NCI-H1105 (cell line): ENCODE results near the gene NHEJ1.
A peak's percentile ranks its signal among the peaks of the same experiment; 100 is the strongest.

Experiments
- DNase-seq: peaks from one replicate; lab custom pipeline; 2025; lab: John Stamatoyannopoulos, UW

The NHEJ1 gene

GRCh38 chr2:219087361-219087760 lies 73.3 kb downstream of the NHEJ1 start:
- DNase-seq, result no peak

- DNase-seq, result no peak
These were observed 74.4 kb downstream of the NHEJ1 start for GRCh38 chr2:219086196-219086595.

GRCh38 chr2:219084791-219085190 lies 75.8 kb downstream of the NHEJ1 start:
- DNase-seq, result no peak

GRCh38 chr2:219082332-219082958 lies 78.2 kb downstream of the NHEJ1 start:
- no peak for DNase-seq

GRCh38 chr2:219081701-219082331 lies 78.8 kb downstream of the NHEJ1 start:
- no peak for DNase-seq

GRCh38 chr2:219081096-219081495 lies 79.5 kb downstream of the NHEJ1 start:
- DNase-seq, result no peak

GRCh38 chr2:219079417-219079816 lies 81.2 kb downstream of the NHEJ1 start:
- DNase-seq, result no peak

GRCh38 chr2:219078951-219079350 lies 81.7 kb downstream of the NHEJ1 start:
- DNase-seq, result no peak

GRCh38 chr2:219078126-219078525 lies 82.5 kb downstream of the NHEJ1 start:
- no peak for DNase-seq

- no peak for DNase-seq
These were observed 84.4 kb downstream of the NHEJ1 start for GRCh38 chr2:219076253-219076652.

GRCh38 chr2:219073413-219074129 lies 87.0 kb downstream of the NHEJ1 start:
- peak; percentile 36 for DNase-seq

GRCh38 chr2:219072741-219073250 lies 87.8 kb downstream of the NHEJ1 start:
- no peak for DNase-seq

- no peak for DNase-seq
These were observed 89.3 kb downstream of the NHEJ1 start for GRCh38 chr2:219071131-219071816.

GRCh38 chr2:219065484-219065883 lies 95.1 kb downstream of the NHEJ1 start:
- DNase-seq, result no peak

- DNase-seq, result no peak
These were observed 98.5 kb downstream of the NHEJ1 start for GRCh38 chr2:219062081-219062480.

- DNase-seq, result peak; percentile 13
These were observed 99.5 kb downstream of the NHEJ1 start, which contains the start of gene IHH for GRCh38 chr2:219060821-219061791. Gene IHH (minus strand): TSS chr2:219060921. CDS start chr2:219060467, 454 bp downstream.

- DNase-seq, result no peak
These were observed 100.6 kb downstream of the NHEJ1 start for GRCh38 chr2:219059725-219060682.

- no peak for DNase-seq
These were observed 101.3 kb downstream of the NHEJ1 start for GRCh38 chr2:219059375-219059724.

- DNase-seq, result no peak
These were observed 101.9 kb downstream of the NHEJ1 start for GRCh38 chr2:219058541-219059374.
